OCI-LY7 (cell line): ENCODE results near the gene TECPR2. TPM values are rescaled to one million over a fixed set of nuclear protein-coding genes. Genes with fewer than 3 reads are reported as not detected.

Experiments
- BruUV-seq: library from RNA; stranded (reverse); fragments of 400-500 nt; replicated peaks from 2 replicates; lab custom pipeline; 2021; lab: Mats Ljungman, UMichigan
- CTCF ChIA-PET: fragments of 300-600 bp; sonication (Branson Sonifier 250); formaldehyde crosslinking; loops from one replicate; lab custom pipeline; 2022; ENCODE audit warnings: antibody characterized with exemption; ENCODE audit not compliant: unreplicated experiment; lab: Charles Lee
- POLR2A ChIA-PET: fragments of 300-600 bp; sonication (Branson Sonifier 250); formaldehyde crosslinking; loops from one replicate; lab custom pipeline; 2022; ENCODE audit warnings: antibody characterized with exemption; lab: Charles Lee
- DNase-seq: peaks from one replicate; pipeline ENCODE4 v3.0.0-alpha.2; 2015; ENCODE audit warnings: low spot score
- H2AFZ ChIP-seq: fragments of 200-600 bp; sonication (generic), shearing (Covaris generic); 2 replicates; pipeline ENCODE4 v1.6.1; 2014; ENCODE audit warnings: mild to moderate bottlenecking, antibody characterized with exemption, low read length, moderate library complexity
- H3K27ac ChIP-seq: fragments of 200-600 bp; sonication (generic); 2 replicates; pipeline ENCODE4 v1.5.1; 2014; ENCODE audit warnings: mixed run types, low read depth, mild to moderate bottlenecking, moderate library complexity, low read length, inconsistent platforms; ENCODE audit not compliant: poor library complexity, severe bottlenecking
- H3K36me3 ChIP-seq: fragments of 200-600 bp; sonication (generic); 2 replicates; pipeline ENCODE4 v1.6.1; 2014; ENCODE audit warnings: mild to moderate bottlenecking, antibody characterized with exemption, low read length, moderate library complexity, mixed read lengths; ENCODE audit not compliant: insufficient read depth
- H3K4me1 ChIP-seq: fragments of 200-600 bp; sonication (generic); 2 replicates; pipeline ENCODE4 v1.5.1; 2014; ENCODE audit warnings: mild to moderate bottlenecking, low read length; ENCODE audit not compliant: insufficient read depth, poor library complexity, severe bottlenecking
- H3K4me2 ChIP-seq: fragments of 200-600 bp; sonication (generic); 2 replicates; pipeline ENCODE4 v1.6.1; 2014; ENCODE audit warnings: mild to moderate bottlenecking, low read length
- H3K4me3 ChIP-seq: fragments of 200-600 bp; sonication (generic); 2 replicates; pipeline ENCODE4 v1.5.1; 2014; ENCODE audit warnings: mild to moderate bottlenecking, low read depth, low read length; ENCODE audit not compliant: poor library complexity, severe bottlenecking
- H3K79me2 ChIP-seq: fragments of 200-600 bp; sonication (generic); 2 replicates; pipeline ENCODE4 v1.6.1; 2016; ENCODE audit warnings: low read depth, mild to moderate bottlenecking, low read length, moderate library complexity, mixed read lengths; ENCODE audit not compliant: insufficient read depth
- H3K9me2 ChIP-seq: fragments of 200-600 bp; sonication (generic); 2 replicates; pipeline ENCODE4 v1.6.1; 2016; ENCODE audit warnings: mild to moderate bottlenecking, low read length, mixed read lengths; ENCODE audit not compliant: insufficient read depth
- H3K9me3 ChIP-seq: fragments of 200-600 bp; sonication (generic); 2 replicates; pipeline ENCODE4 v1.6.1; 2014; ENCODE audit warnings: mild to moderate bottlenecking, mixed run types, low read length, mixed read lengths
- H4K20me1 ChIP-seq: fragments of 200-600 bp; sonication (generic); 2 replicates; pipeline ENCODE4 v1.6.1; 2014; ENCODE audit warnings: mild to moderate bottlenecking, antibody characterized with exemption, low read length, moderate library complexity, mixed read lengths; ENCODE audit not compliant: insufficient read depth
- EZH2phosphoT487 ChIP-seq: fragments of 200-600 bp; sonication (generic); IDR thresholded peaks from 2 replicates; pipeline ENCODE4 v1.6.1; 2018; ENCODE audit warnings: low read depth, borderline replicate concordance, mild to moderate bottlenecking, mixed run types, antibody characterized with exemption, low read length, moderate library complexity, mixed read lengths
- intact Hi-C: fragments of 100-400 bp; cut with micrococcal nuclease; formaldehyde crosslinking; loops from one replicate; pipeline ENCODE4 v1.10.0; 2022; ENCODE audit not compliant: unreplicated experiment
- total RNA-seq, 2 experiments: library from RNA; depleted of rRNA in 1 of 2; stranded (reverse); fragments of >200 nt in 1 of 2; shearing (Covaris generic) in 1 of 2; gene quantifications; 2 replicates each; pipeline ENCODE4 v1.2.3, GENCODE V29; 2014 to 2022
- TF ChIP-seq, protein P1 (sequence below): fragments of 200-600 bp; sonication (generic); conservative IDR thresholded peaks from 2 replicates; pipeline ENCODE4 v1.5.1; 2014; ENCODE audit warnings: mild to moderate bottlenecking, antibody characterized with exemption, low read length, moderate library complexity, mixed read lengths

The TECPR2 gene
- total RNA-seq, 2 experiments from 2014 or later, result 5.3 to 12.7 TPM

DNA sequence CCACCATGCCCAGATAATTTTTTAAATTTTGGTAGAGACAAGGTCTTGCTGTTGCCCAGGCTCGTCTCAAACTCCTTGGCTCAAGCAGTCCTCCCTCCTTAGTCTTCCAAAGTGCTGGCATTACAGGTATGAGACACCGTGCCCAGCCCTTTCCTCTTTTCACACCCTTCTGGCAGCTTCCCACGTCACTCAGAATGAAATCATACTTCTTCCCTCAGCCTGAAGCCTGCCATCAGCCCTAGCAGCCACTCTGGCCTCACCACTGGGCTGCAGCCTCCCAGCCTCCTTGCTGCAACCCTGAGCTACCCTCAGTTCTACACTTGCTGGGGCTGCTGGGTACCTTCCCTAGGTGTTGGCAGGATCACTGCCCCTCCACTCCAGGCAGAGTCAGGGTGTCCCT, 128.6 kb downstream of the TECPR2 start:
- no peak for DNase-seq
- Histone ChIP-seq H4K20me1 (no peaks in the 10 kb centered on the region), H3K4me3 (no peak overlapping the region), H3K4me1 (no peaks in the 10 kb centered on the region), H3K79me2 (no peaks in the 10 kb centered on the region), H3K9me2 (no peaks in the 10 kb centered on the region), H3K36me3 (no peaks in the 10 kb centered on the region), H3K27ac (no peak overlapping the region), H3K4me2 (no peak overlapping the region), H2AFZ (no peak overlapping the region), H3K9me3 (no peaks in the 10 kb centered on the region)
- BruUV-seq, result no TSS peak
- ChIA-PET POLR2A (no interaction called here), CTCF (no interaction called here)
- intact Hi-C loops, result no loop called here
- TF ChIP-seq, protein P1, sequence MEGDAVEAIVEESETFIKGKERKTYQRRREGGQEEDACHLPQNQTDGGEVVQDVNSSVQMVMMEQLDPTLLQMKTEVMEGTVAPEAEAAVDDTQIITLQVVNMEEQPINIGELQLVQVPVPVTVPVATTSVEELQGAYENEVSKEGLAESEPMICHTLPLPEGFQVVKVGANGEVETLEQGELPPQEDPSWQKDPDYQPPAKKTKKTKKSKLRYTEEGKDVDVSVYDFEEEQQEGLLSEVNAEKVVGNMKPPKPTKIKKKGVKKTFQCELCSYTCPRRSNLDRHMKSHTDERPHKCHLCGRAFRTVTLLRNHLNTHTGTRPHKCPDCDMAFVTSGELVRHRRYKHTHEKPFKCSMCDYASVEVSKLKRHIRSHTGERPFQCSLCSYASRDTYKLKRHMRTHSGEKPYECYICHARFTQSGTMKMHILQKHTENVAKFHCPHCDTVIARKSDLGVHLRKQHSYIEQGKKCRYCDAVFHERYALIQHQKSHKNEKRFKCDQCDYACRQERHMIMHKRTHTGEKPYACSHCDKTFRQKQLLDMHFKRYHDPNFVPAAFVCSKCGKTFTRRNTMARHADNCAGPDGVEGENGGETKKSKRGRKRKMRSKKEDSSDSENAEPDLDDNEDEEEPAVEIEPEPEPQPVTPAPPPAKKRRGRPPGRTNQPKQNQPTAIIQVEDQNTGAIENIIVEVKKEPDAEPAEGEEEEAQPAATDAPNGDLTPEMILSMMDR, result no peak
- no peak for TF ChIP-seq EZH2phosphoT487

DNA sequence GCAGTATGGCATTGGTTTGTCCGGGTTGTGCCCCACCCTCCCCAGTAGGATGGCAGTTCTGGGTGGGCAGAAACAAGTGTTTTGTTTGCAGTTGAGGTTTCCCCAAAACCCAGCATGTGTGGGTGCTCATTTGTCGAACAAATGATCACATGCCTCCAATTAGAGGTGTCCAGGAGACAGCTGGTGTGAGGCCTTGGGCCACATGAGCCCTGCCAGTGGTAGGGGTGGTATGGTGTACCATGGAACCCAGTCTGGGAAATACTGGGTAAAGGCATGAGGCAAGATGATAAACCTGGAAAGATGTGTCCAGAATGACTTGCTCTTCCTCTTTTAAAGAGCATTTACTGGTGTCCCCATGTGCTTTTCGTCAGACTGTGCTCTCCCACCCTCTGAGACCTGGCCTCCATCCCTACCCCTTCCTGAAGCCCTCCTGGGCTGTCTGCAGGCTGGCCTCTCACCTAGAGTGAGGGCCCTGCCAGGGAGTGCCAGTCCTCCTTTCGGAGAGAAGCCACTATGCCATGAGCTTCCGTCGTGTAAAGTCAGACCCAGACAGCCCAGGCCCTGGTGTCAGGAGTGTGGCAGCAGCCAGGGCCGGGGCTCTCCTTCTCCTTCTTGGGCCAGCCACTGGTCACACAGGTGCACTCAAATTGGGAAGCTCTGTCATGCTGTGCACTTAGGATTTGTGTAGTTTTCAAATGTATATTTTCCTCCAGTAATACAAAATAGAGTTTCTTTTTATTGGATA, 129.2 kb downstream of the TECPR2 start:
- no TSS peak for BruUV-seq
- CTCF ChIA-PET, result no interaction called here
- no peak overlapping the region for H2AFZ ChIP-seq

DNA sequence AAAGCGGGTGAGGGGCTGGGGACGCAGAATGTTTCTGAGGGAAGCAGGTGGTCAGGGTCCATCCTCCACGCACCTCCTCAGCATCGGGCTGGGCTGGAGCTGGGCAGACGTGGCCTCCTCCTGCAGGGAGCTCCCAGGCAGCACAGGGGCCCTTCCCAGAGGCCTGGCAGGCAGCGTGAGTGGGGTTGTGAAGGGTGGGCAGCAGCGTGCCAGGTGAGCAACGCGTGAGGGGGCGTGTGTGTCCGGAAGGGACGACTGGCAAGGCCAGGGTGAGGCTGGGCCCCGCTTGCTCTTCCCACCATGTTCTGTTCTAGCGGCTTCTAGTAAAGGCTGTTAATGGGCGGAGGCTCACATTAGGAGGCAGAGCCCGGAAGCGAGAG, 129.8 kb downstream of the TECPR2 start:
- CTCF ChIA-PET, result no interaction called here
- Histone ChIP-seq H3K4me3 (no peak overlapping the region), H3K79me2 (no peaks in the 10 kb centered on the region), H3K4me2 (no peak overlapping the region), H3K4me1 (no peaks in the 10 kb centered on the region), H4K20me1 (no peaks in the 10 kb centered on the region), H3K36me3 (no peaks in the 10 kb centered on the region), H2AFZ (no peak overlapping the region), H3K27ac (no peak overlapping the region), H3K9me2 (no peaks in the 10 kb centered on the region), H3K9me3 (no peaks in the 10 kb centered on the region)
- no TSS peak for BruUV-seq
- intact Hi-C loops, result no loop called here
- no peak for DNase-seq
- POLR2A ChIA-PET, result no interaction called here
- TF ChIP-seq, protein P1, result no peak
- no peak for TF ChIP-seq EZH2phosphoT487

More for the DNA sequence above, 129.2 kb downstream of the TECPR2 start:
- H3K79me2 ChIP-seq, result no peaks in the 10 kb centered on the region
- POLR2A ChIA-PET, result no interaction called here
- intact Hi-C loops, result no loop called here
- H3K9me2 ChIP-seq, result no peaks in the 10 kb centered on the region
- no peak overlapping the region for H3K4me2 ChIP-seq
- DNase-seq, result no peak
- H4K20me1 ChIP-seq, result no peaks in the 10 kb centered on the region
- H3K9me3 ChIP-seq, result no peaks in the 10 kb centered on the region
- no peaks in the 10 kb centered on the region for H3K4me1 ChIP-seq
- TF ChIP-seq, protein P1, result no peak
- no peak for TF ChIP-seq EZH2phosphoT487
- no peak overlapping the region for H3K27ac ChIP-seq
- no peak overlapping the region for H3K4me3 ChIP-seq
- H3K36me3 ChIP-seq, result no peaks in the 10 kb centered on the region
